Gastroesophageal sphincter (tissue), 4 donors: ENCODE results near the gene PGP. TPM values are rescaled to one million over a fixed set of nuclear protein-coding genes. Genes with fewer than 3 reads are reported as not detected.

Experiments used
- ATAC-seq: fragments of 150-250 bp; one replicate; pipeline ENCODE4 v1.9.1; 2016; ENCODE audit warnings: mild to moderate bottlenecking, moderate library complexity
- H3K27ac ChIP-seq, 4 donors: fragments of 200-600 bp; sonication (generic) in 3 of 4; 1 replicate in 3 of 4; 2 replicates in 1 of 4; pipeline ENCODE4 v1.5.1; 2016 to 2019
- H3K27me3 ChIP-seq: fragments of 200-600 bp; sonication (generic); one replicate; pipeline ENCODE4 v1.5.1; 2019
- H3K36me3 ChIP-seq, 2 donors: fragments of 200-600 bp; sonication (generic); one replicate each; pipeline ENCODE4 v1.5.1; 2019; ENCODE audit warnings: control low read depth in 1 of 2
- H3K4me1 ChIP-seq, 3 donors: fragments of 200-600 bp; sonication (generic); 1 replicate in 2 of 3; 2 replicates in 1 of 3; pipeline ENCODE4 v1.5.1; 2016 to 2019; ENCODE audit warnings: control low read depth in 2 of 3
- H3K4me3 ChIP-seq, 2 donors: fragments of 200-600 bp; sonication (generic); one replicate each; pipeline ENCODE4 v1.5.1; 2019; ENCODE audit warnings: mild to moderate bottlenecking in 1 of 2, moderate library complexity in 1 of 2
- H3K9me3 ChIP-seq, 3 donors: fragments of 200-600 bp; sonication (generic); one replicate each; pipeline ENCODE4 v1.5.1; 2017 to 2019; ENCODE audit warnings: control low read depth in 2 of 3
- CTCF ChIP-seq, 4 experiments: fragments of 200-600 bp in 2 of 4; fragments of 450-650 bp in 2 of 4; sonication (generic) in 1 of 4; IDR thresholded peaks; one replicate each; pipeline ENCODE4 v1.5.1; 2017 to 2019; ENCODE audit warnings: antibody characterized with exemption in 4 of 4, mild to moderate bottlenecking in 2 of 4, moderate library complexity in 2 of 4
- EP300 ChIP-seq: sonication (generic); formaldehyde crosslinking; IDR thresholded peaks from one replicate; pipeline ENCODE4 v1.6.1; 2017; ENCODE audit warnings: antibody characterized with exemption, mild to moderate bottlenecking
- POLR2A ChIP-seq, 2 donors: fragments of 450-650 bp; IDR thresholded peaks; one replicate each; pipeline ENCODE4 v1.6.1; 2017; ENCODE audit warnings: antibody characterized with exemption in 2 of 2, mild to moderate bottlenecking in 2 of 2, moderate library complexity in 1 of 2
- POLR2AphosphoS5 ChIP-seq: sonication (generic); formaldehyde crosslinking; IDR thresholded peaks from one replicate; pipeline ENCODE4 v1.6.1; 2017; ENCODE audit warnings: antibody characterized with exemption
- WGBS, 2 donors: methylation state at CpG; one replicate each; pipeline ENCODE4 v1.1.5; 2018; ENCODE audit warnings: low coverage in 1 of 2; 5-methylcytosine and 5-hydroxymethylcytosine counted together
- total RNA-seq, 4 donors: library from RNA; depleted of rRNA; stranded (reverse); fragments of >200 nt; gene quantifications; one replicate each; pipeline ENCODE4 v1.1.0, GENCODE V29; 2016

PGP gene
- total RNA-seq, 4 donors from 2014 or later, result 7.6 to 17.3 (median 12.5) TPM

- Histone ChIP-seq H3K4me1 (peaks cover 3 to 35% (median 6%) of the 10 kb centered on the region in 3 donors), H3K27me3 (no peaks in the 10 kb centered on the region), H3K36me3 (peaks cover 0 to 60% of the 10 kb centered on the region in 2 donors), H3K4me3 (no peak overlapping the region), H3K9me3 (no peaks in the 10 kb centered on the region), H3K27ac (no peak overlapping the region)
- no peak for ATAC-seq
- TF ChIP-seq POLR2A (IDR thresholded peaks at IDR 0.05), result no peak
- no peak for TF ChIP-seq EP300
- no peak for TF ChIP-seq CTCF (IDR thresholded peaks at IDR 0.05)
- no peak for TF ChIP-seq POLR2AphosphoS5
- WGBS, 2 donors, result 79% methylated on average over 5 to 6 of the region's 11 CpGs
These were observed 38.7 kb upstream of the PGP start for GRCh38 chr16:2253293-2253692.

DNA sequence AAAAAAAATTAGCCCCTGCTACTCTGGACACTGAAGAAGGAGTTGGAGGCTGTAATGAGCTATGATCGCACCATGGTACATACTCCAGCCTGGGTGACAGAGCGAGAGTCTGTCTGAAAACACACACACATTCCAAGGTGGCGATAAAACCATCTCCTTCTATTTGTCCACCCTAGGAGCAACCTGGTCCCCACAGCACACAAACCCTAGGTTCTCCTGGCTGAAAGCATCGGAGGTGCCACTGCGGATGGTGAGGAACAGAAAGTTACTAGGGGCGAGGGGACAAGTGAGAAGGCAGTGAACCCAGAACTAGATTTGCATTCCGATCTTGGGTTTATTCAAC, 38.1 kb upstream of the PGP start:
- ATAC-seq, result no peak
- Histone ChIP-seq H3K36me3 (peaks cover 0 to 55% of the 10 kb centered on the region in 2 donors), H3K27me3 (no peaks in the 10 kb centered on the region), H3K4me1 (peaks cover 3 to 37% (median 6%) of the 10 kb centered on the region in 3 donors), H3K27ac (peak overlapping the region in 2 of 4 donors; percentile 91 to 97), H3K9me3 (no peaks in the 10 kb centered on the region), H3K4me3 (no peak overlapping the region)
- WGBS, 2 donors, result 84 to 92% methylated on average over 4 to 7 of the region's 7 CpGs
- no peak for TF ChIP-seq POLR2AphosphoS5
- TF ChIP-seq EP300, result no peak
- no peak for TF ChIP-seq CTCF (IDR thresholded peaks at IDR 0.05)
- TF ChIP-seq POLR2A (IDR thresholded peaks at IDR 0.05), result no peak

DNA sequence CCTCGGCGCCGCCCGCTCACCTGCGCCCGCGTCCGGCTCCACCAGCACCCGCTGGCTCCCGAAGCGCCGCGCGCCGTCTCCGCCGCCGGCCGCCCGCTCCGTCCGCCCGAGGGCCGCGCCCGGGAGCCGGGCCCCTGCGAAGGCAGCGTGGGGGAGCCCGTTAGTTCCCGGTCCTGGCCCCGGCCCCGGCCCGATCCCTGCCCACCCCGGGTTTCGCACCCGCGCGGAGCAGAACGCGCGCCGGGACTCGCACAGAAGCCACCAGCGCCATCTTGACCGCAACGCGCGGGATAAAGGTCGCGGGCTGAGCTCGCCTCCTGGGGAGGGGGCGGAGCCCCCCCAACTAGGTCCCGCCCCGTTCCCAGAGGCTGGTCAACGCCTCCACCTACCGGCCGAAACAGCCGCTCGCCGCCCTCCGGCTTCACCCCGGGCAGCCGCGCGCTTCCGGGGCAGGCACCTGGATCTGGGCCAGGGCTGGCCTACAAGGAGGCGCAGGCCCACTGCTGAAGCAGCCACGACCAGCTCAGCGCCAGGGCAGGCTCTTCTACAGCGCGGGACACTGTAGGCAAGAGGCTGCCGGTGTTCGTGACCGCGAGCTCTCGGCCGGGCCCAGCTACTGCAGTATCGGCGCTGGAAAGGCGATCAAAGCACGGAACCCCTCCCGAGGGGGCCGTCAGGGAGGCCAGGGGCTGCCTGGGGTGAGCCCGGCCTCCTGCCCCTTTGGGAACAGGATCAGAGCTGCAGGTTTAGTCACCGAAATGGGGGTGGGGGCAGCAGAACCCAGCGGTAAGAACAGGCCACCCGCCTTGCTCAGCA, 36.9 kb upstream of the PGP start, which contains the start of gene ECI1:
Gene ECI1, minus strand, starts transcription at position 292 of the 816 bp plus-strand sequence. Its CDS starts 21 bp downstream, at position 271.
- peak in 3 of 4 experiments; percentile 79 to 89 (median 85) for TF ChIP-seq CTCF (IDR thresholded peaks at IDR 0.05)
- peak; percentile 83 to 86 for TF ChIP-seq POLR2A (IDR thresholded peaks at IDR 0.05)
- TF ChIP-seq EP300, result no peak
- peak; percentile 84 for TF ChIP-seq POLR2AphosphoS5
- WGBS, 2 donors, result 40% methylated on average over 1 of the region's 88 CpGs; no CpG with 5 or more reads in 1 of the 2 donors

DNA sequence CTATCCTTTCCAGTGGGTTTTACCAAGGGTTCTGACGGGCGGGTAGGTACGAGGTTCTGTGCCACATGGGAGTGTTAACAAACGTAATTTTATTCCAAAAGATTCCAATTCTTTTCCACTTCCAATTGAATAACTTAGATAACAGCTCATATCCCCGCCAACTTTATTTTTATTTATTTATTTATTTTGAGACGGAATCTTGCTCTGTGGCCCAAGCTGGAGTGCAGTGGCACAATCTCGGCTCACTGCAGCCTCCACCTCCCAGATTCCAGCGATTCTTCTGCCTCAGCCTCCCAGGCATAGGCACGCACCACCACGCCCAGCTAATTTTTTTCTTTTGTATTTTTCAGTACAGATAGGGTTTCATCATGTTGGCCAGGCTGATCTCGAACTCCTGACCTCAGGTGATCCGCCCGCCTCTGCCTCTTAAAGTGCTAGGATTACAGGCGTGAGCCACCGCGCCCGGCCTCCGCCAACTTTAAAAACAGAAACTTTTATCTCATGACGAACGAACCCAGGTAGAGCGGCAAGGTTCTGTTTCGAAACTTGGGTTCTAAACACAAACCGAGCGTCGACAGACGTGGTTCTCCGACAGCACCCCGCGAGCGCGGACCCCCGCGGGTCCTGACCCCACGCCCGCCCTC, 36.1 kb upstream of the PGP start:
- no peak for ATAC-seq
- Histone ChIP-seq H3K27ac (peak overlapping the region; percentile 71 to 97 (median 94)), H3K27me3 (no peaks in the 10 kb centered on the region), H3K36me3 (peaks cover 0 to 51% of the 10 kb centered on the region in 2 donors), H3K4me3 (peak overlapping the region; percentile 66 to 85), H3K4me1 (peaks cover 3 to 37% (median 6%) of the 10 kb centered on the region in 3 donors), H3K9me3 (no peaks in the 10 kb centered on the region)
- TF ChIP-seq EP300 (no peak), POLR2A (IDR thresholded peaks at IDR 0.05) (no peak), POLR2AphosphoS5 (no peak), CTCF (IDR thresholded peaks at IDR 0.05) (no peak)
- 5 to 7% methylated on average over 5 to 26 of the region's 35 CpGs for WGBS, 2 donors

More for the DNA sequence above, 36.9 kb upstream of the PGP start, which contains the start of gene ECI1:
- Histone ChIP-seq H3K27me3 (no peaks in the 10 kb centered on the region), H3K4me3 (peak within 1 kb of the TSS; percentile 66 to 85), H3K36me3 (peaks cover 0 to 51% of the 10 kb centered on the region in 2 donors), H3K9me3 (no peaks in the 10 kb centered on the region), H3K4me1 (peaks cover 3 to 37% (median 6%) of the 10 kb centered on the region in 3 donors), H3K27ac (peak within 1 kb of the TSS; percentile 71 to 97 (median 94))
- ATAC-seq, result peak; percentile 98
